ENCODE measurements around the gene ARHGAP15.

GRCh38 chr2:143390171-143390570 is 261.0 kb downstream of the ARHGAP15 start:
- no peak for TF ChIP-seq CTCF (IDR thresholded peaks at IDR 0.05; ENCODE audit: insufficient read depth, low read length, poor library complexity, severe bottlenecking)
- no peak for TF ChIP-seq EZH2phosphoT487 (conservative IDR thresholded peaks at IDR 0.05; ENCODE audit: low read length)

Measured in SU-DHL-6 (cell line).